Hepatocyte (in vitro differentiated cells): ENCODE measurements around the gene CLTCL1.
"Not testable (repeated sequence)": the region's sequence is repeated elsewhere in the genome, so short reads cannot be mapped to it uniquely, and the experiment has no call there.

Experiments used
- CTCF ChIP-seq: fragments of 200-600 bp; sonication (generic); IDR thresholded peaks from 2 replicates; pipeline ENCODE4 v1.5.1; 2016; ENCODE audit warnings: antibody characterized with exemption, mild to moderate bottlenecking; ENCODE audit not compliant: poor library complexity
- EZH2 ChIP-seq: fragments of 200-600 bp; sonication (generic); IDR thresholded peaks from 2 replicates; pipeline ENCODE4 v1.6.1; 2016; ENCODE audit warnings: antibody characterized with exemption, mild to moderate bottlenecking, borderline replicate concordance
- EZH2phosphoT487 ChIP-seq: fragments of 200-600 bp; sonication (generic); IDR thresholded peaks from one replicate; pipeline ENCODE4 v1.6.1; 2018; ENCODE audit warnings: antibody characterized with exemption, mild to moderate bottlenecking, low read depth, moderate library complexity; ENCODE audit not compliant: unreplicated experiment, severe bottlenecking

GRCh38 chr22:19258968-19259288, 32.6 kb downstream of the CLTCL1 start:
- TF ChIP-seq CTCF, EZH2, EZH2phosphoT487: not testable (repeated sequence)
